Chondrocyte (in vitro differentiated cells): Measurements from ENCODE around the gene ABCG4. TPM values are rescaled to one million over a fixed set of nuclear protein-coding genes. Genes with fewer than 3 reads are reported as not detected.

Experiments used
- DNase-seq: peaks from one replicate; pipeline ENCODE4 v3.0.0; 2021; ENCODE audit warnings: mixed read lengths, low spot score
- H3K27ac Mint-ChIP-seq: one replicate; pipeline ENCODE4 v1.8.0; 2021; ENCODE audit warnings: mild to moderate bottlenecking, moderate library complexity, mixed read lengths; ENCODE audit not compliant: unreplicated experiment
- H3K27me3 Mint-ChIP-seq: 2 replicates; pipeline ENCODE4 v1.8.0; 2021; ENCODE audit warnings: low read depth, mixed read lengths
- H3K36me3 Mint-ChIP-seq: 2 replicates; pipeline ENCODE4 v1.8.0; 2021; ENCODE audit warnings: low read depth, mixed read lengths
- H3K4me1 Mint-ChIP-seq: 2 replicates; pipeline ENCODE4 v1.8.0; 2021; ENCODE audit warnings: low read depth, mild to moderate bottlenecking, mixed read lengths
- H3K4me3 Mint-ChIP-seq: one replicate; pipeline ENCODE4 v1.8.0; 2021; ENCODE audit warnings: mild to moderate bottlenecking, moderate library complexity, mixed read lengths; ENCODE audit not compliant: unreplicated experiment
- H3K9me3 Mint-ChIP-seq: 2 replicates; pipeline ENCODE4 v1.8.0; 2021; ENCODE audit warnings: low read depth, mixed read lengths
- CTCF ChIP-seq: fragments of 200-600 bp; sonication (generic); IDR thresholded peaks from 2 replicates; pipeline ENCODE4 v1.5.0; 2021; ENCODE audit warnings: antibody characterized with exemption, mild to moderate bottlenecking, moderate library complexity
- total RNA-seq: library from RNA; stranded (reverse); gene quantifications from 3 replicates; pipeline ENCODE4 v1.2.1, GENCODE V29; 2021

ABCG4 gene
- total RNA-seq, 1 donor from 2014 or later: 2.0 TPM

DNA sequence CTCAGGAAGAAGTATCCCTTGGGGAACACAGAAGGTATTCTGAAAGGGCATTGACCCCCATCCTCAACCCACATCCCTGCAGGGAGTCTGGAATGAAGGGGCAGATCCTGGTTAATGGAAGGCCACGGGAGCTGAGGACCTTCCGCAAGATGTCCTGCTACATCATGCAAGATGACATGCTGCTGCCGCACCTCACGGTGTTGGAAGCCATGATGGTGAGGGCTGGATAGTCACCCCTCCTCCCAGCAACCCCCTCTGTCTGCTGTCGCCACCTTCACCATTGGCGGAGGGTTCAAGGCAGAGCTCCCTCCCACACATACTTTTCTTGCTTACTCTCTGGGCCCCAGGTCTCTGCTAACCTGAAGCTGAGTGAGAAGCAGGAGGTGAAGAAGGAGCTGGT lies 5.3 kb downstream of the ABCG4 start:
- no peak overlapping the region for H3K27ac Mint-ChIP-seq
- H3K4me1 Mint-ChIP-seq: no peaks in the 10 kb centered on the region
- no peak overlapping the region for H3K4me3 Mint-ChIP-seq
- H3K9me3 Mint-ChIP-seq: no peaks in the 10 kb centered on the region
- no peak for TF ChIP-seq CTCF
- no peaks in the 10 kb centered on the region for H3K36me3 Mint-ChIP-seq
- DNase-seq: no peak
- no peaks in the 10 kb centered on the region for H3K27me3 Mint-ChIP-seq

GRCh38 chr11:119155733-119156492 lies 7.1 kb downstream of the ABCG4 start:
- Mint-ChIP-seq H3K27me3 (no peaks in the 10 kb centered on the region), H3K27ac (no peak overlapping the region), H3K4me1 (no peaks in the 10 kb centered on the region), H3K9me3 (no peaks in the 10 kb centered on the region), H3K36me3 (no peaks in the 10 kb centered on the region), H3K4me3 (no peak overlapping the region)
- DNase-seq: no peak
- peak; percentile 22 for TF ChIP-seq CTCF

- Mint-ChIP-seq H3K4me3 (no peak overlapping the region), H3K27ac (no peak overlapping the region), H3K4me1 (no peaks in the 10 kb centered on the region), H3K36me3 (no peaks in the 10 kb centered on the region), H3K9me3 (no peaks in the 10 kb centered on the region), H3K27me3 (no peaks in the 10 kb centered on the region)
- no peak for DNase-seq
- no peak for TF ChIP-seq CTCF
Observed at GRCh38 chr11:119156496-119156895, 7.6 kb downstream of the ABCG4 start.

GRCh38 chr11:119157063-119157462 lies 8.2 kb downstream of the ABCG4 start:
- H3K4me3 Mint-ChIP-seq: no peak overlapping the region
- no peaks in the 10 kb centered on the region for H3K36me3 Mint-ChIP-seq
- TF ChIP-seq CTCF: no peak
- no peaks in the 10 kb centered on the region for H3K4me1 Mint-ChIP-seq
- H3K27ac Mint-ChIP-seq: no peak overlapping the region
- no peaks in the 10 kb centered on the region for H3K9me3 Mint-ChIP-seq
- no peaks in the 10 kb centered on the region for H3K27me3 Mint-ChIP-seq
- DNase-seq: no peak

GRCh38 chr11:119158467-119158866 lies 9.6 kb downstream of the ABCG4 start:
- Mint-ChIP-seq H3K27me3 (no peaks in the 10 kb centered on the region), H3K4me1 (no peaks in the 10 kb centered on the region), H3K36me3 (no peaks in the 10 kb centered on the region), H3K9me3 (no peaks in the 10 kb centered on the region), H3K27ac (no peak overlapping the region), H3K4me3 (no peak overlapping the region)
- no peak for TF ChIP-seq CTCF
- DNase-seq: peak; percentile 75
